A549 (cell line): ENCODE measurements around the gene GAL3ST1. TPM values are rescaled to one million over a fixed set of nuclear protein-coding genes. Genes with fewer than 3 reads are reported as not detected.

Experiments used
- ATAC-seq, 2 experiments: fragments of 200-7000 bp in 1 of 2; fragments of >200 bp in 1 of 2; cut with Nextera tagmentation in 1 of 2; cut with Tn5 transposase in 1 of 2; 3 replicates each; pipeline versions ENCODE4 v1.8.0 to v1.9.1; 2018 to 2020; ENCODE audit warnings: mild to moderate bottlenecking in 1 of 2, moderate library complexity in 1 of 2
- CTCF ChIA-PET: fragments of 300-600 bp; sonication (Branson Sonifier 250); formaldehyde crosslinking; extraction: SDS; loops from one replicate; lab custom pipeline; 2021; ENCODE audit warnings: antibody characterized with exemption, inconsistent platforms; lab: Yijun Ruan, JAX
- POLR2A ChIA-PET: fragments of 350-600 bp; formaldehyde crosslinking; extraction: SDS; loops from one replicate; lab custom pipeline; 2021; ENCODE audit warnings: antibody characterized with exemption, inconsistent platforms; lab: Yijun Ruan, JAX
- DNase-seq, 2 experiments: peaks; one replicate each; pipeline versions ENCODE4 v3.0.0 to v3.0.0-alpha.2; 2011 to 2016; ENCODE audit warnings: low read depth in 1 of 2, low spot score in 1 of 2
- FAIRE-seq: peaks from 2 replicates; lab custom pipeline; 2011; peaks lifted over from hg19 to GRCh38; lab: Jason Lieb, UNC
- H3K27ac ChIP-seq, 2 experiments: fragments of >200 bp; sonication (Bioruptor Twin); formaldehyde crosslinking; 3 replicates each; pipeline ENCODE4 v1.5.1; 2016 to 2017
- H3K4me1 ChIP-seq: fragments of >200 bp; sonication (Bioruptor Twin); formaldehyde crosslinking; 3 replicates; pipeline ENCODE4 v1.6.1; 2016
- H3K4me2 ChIP-seq: fragments of >200 bp; sonication (Bioruptor Twin); formaldehyde crosslinking; 3 replicates; pipeline ENCODE4 v1.6.1; 2016
- H3K4me3 ChIP-seq: fragments of >200 bp; sonication (Bioruptor Twin); formaldehyde crosslinking; 3 replicates; pipeline ENCODE4 v1.5.1; 2016
- H3K9me3 ChIP-seq: fragments of >200 bp; sonication (Bioruptor Twin); formaldehyde crosslinking; 3 replicates; pipeline ENCODE4 v1.6.1; 2016
- CBX2 ChIP-seq: fragments of 200-600 bp; sonication (generic); IDR thresholded peaks from 2 replicates; pipeline ENCODE4 v1.6.1; 2016; ENCODE audit warnings: low read depth, mild to moderate bottlenecking, borderline replicate concordance
- CEBPB ChIP-seq, 2 experiments: fragments of >200 bp in 1 of 2; sonication (Bioruptor Twin) in 1 of 2; formaldehyde crosslinking in 1 of 2; IDR thresholded peaks; 2 replicates each; pipeline ENCODE4 v1.6.1; 2012 to 2016
- CTCF ChIP-seq: fragments of >200 bp; sonication (Bioruptor Twin); formaldehyde crosslinking; IDR thresholded peaks from 3 replicates; pipeline ENCODE4 v1.5.1; 2016
- ESRRA ChIP-seq: fragments of 150-350 bp; IDR thresholded peaks from 2 replicates; pipeline ENCODE4 v1.6.1; 2014; ENCODE audit warnings: mild to moderate bottlenecking, low read length, borderline replicate concordance
- FOSB ChIP-seq: fragments of 250-450 bp; sonication (Bioruptor Pico); IDR thresholded peaks from 2 replicates; pipeline ENCODE4 v1.5.0; 2020; ENCODE audit warnings: mild to moderate bottlenecking, moderate library complexity
- FOSL2 ChIP-seq, 2 experiments: fragments of 450-650 bp in 1 of 2; fragments of >200 bp in 1 of 2; sonication (Bioruptor Twin) in 1 of 2; formaldehyde crosslinking; IDR thresholded peaks; 2 replicates each; pipeline versions ENCODE4 v1.5.0 to v1.6.1; 2016 to 2020; ENCODE audit warnings: mild to moderate bottlenecking in 1 of 2, moderate library complexity in 1 of 2
- FOXS1 ChIP-seq: fragments of 250-450 bp; sonication (Bioruptor Pico); IDR thresholded peaks from 2 replicates; pipeline ENCODE4 v1.5.0; 2020; ENCODE audit warnings: mild to moderate bottlenecking, moderate library complexity
- HEYL ChIP-seq: fragments of 250-450 bp; sonication (Bioruptor Pico); IDR thresholded peaks from 2 replicates; pipeline ENCODE4 v1.8.0; 2021; ENCODE audit warnings: mild to moderate bottlenecking, moderate library complexity
- HMGXB4 ChIP-seq: fragments of 250-450 bp; sonication (Bioruptor Pico); IDR thresholded peaks from 2 replicates; pipeline ENCODE4 v1.5.0; 2021; ENCODE audit warnings: mild to moderate bottlenecking, moderate library complexity, borderline replicate concordance
- HOXA7 ChIP-seq: fragments of 250-450 bp; sonication (Bioruptor Pico); IDR thresholded peaks from 2 replicates; pipeline ENCODE4 v1.5.0; 2020; ENCODE audit warnings: mild to moderate bottlenecking, moderate library complexity
- JUN ChIP-seq, 2 experiments: fragments of >200 bp; sonication (Bioruptor Twin); formaldehyde crosslinking; IDR thresholded peaks; 2 replicates in 1 of 2; 3 replicates in 1 of 2; pipeline ENCODE4 v1.6.1; 2016 to 2017
- PHF8 ChIP-seq: fragments of 200-600 bp; sonication (generic); IDR thresholded peaks from 2 replicates; pipeline ENCODE4 v1.6.1; 2016; ENCODE audit warnings: low read depth, mild to moderate bottlenecking, antibody characterized with exemption, moderate library complexity, borderline replicate concordance
- POLR2A ChIP-seq: IDR thresholded peaks from 2 replicates; pipeline ENCODE4 v1.6.1; 2012; ENCODE audit warnings: mild to moderate bottlenecking, low read length
- RFX5 ChIP-seq: fragments of 450-650 bp; IDR thresholded peaks from 2 replicates; pipeline ENCODE4 v1.7.1; 2014; ENCODE audit warnings: antibody characterized with exemption, mild to moderate bottlenecking, moderate library complexity
- SREBF2 ChIP-seq: fragments of 450-650 bp; IDR thresholded peaks from 2 replicates; pipeline ENCODE4 v1.6.1; 2014; ENCODE audit warnings: mild to moderate bottlenecking, moderate library complexity
- WGBS: methylation state at CpG from one replicate; pipeline ENCODE4 v1.1.6; 2017; ENCODE audit errors: missing lambda C conversion rate; 5-methylcytosine and 5-hydroxymethylcytosine counted together
- polyA plus RNA-seq, 4 experiments: library from polyadenylated mRNA; depleted of rRNA in 3 of 4; stranded (reverse); fragments of >200 nt; fragmentation: RNase III in 1 of 4; extraction: RNeasy Plus Mini Kit Qiagen cat#74134 plus additional on column Dnase treatment in 1 of 4; gene quantifications; 2 replicates in 3 of 4; 3 replicates in 1 of 4; pipeline ENCODE4 v1.2.3, GENCODE V29; 2011 to 2017
- TF ChIP-seq, protein P1 (sequence below): fragments of 250-450 bp; sonication (Bioruptor Pico); IDR thresholded peaks from 2 replicates; pipeline ENCODE4 v1.5.0; 2020; ENCODE audit warnings: low read depth, mild to moderate bottlenecking, moderate library complexity
- TF ChIP-seq, protein P2 (sequence below): IDR thresholded peaks from 2 replicates; pipeline ENCODE4 v1.6.1; 2012
- TF ChIP-seq, protein P3 (sequence below): IDR thresholded peaks from 2 replicates; pipeline ENCODE4 v1.6.1; 2012; ENCODE audit warnings: low read depth, borderline replicate concordance

Gene GAL3ST1
- polyA plus RNA-seq, 2 of the 4 experiments (the other 2 are of a cell fraction), result 8.7 to 14.0 TPM

DNA sequence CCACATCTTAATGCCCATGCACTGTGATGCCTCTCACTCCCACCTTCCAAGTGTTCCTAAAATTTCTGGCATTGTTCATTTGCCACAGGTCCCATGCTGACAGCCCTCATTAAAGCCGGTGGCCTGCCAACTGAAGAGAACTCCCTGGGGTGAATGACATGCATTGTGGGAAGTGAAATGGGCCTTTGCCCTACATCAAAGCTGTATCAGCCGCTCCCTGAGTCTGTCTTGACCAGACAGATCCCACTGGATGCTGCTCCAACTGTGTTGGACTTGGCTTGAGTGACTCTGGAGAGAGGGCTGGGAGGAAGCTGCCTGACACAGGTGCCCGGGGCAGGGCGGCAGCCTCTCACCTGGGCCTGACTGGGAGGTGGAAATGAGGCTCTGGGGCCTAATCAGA, 60.2 kb downstream of the GAL3ST1 start:
- WGBS, result 59% methylated on average over 3 of the region's 4 CpGs
- no peaks in the 10 kb centered on the region for H3K4me1 ChIP-seq
- no peak for DNase-seq
- no peak overlapping the region for H3K27ac ChIP-seq
- no peak for TF ChIP-seq CTCF
- TF ChIP-seq RFX5, result no peak
- TF ChIP-seq FOSB, result no peak
- TF ChIP-seq CBX2, result no peak
- TF ChIP-seq JUN (IDR thresholded peaks at IDR 0.05), result no peak
- no peak for TF ChIP-seq CEBPB (IDR thresholded peaks at IDR 0.05)
- TF ChIP-seq FOSL2 (IDR thresholded peaks at IDR 0.05), result no peak
- no peak for TF ChIP-seq FOSL2 (CRISPR knock-in tag; IDR thresholded peaks at IDR 0.05)
- no peak for TF ChIP-seq PHF8
- TF ChIP-seq, protein P1, sequence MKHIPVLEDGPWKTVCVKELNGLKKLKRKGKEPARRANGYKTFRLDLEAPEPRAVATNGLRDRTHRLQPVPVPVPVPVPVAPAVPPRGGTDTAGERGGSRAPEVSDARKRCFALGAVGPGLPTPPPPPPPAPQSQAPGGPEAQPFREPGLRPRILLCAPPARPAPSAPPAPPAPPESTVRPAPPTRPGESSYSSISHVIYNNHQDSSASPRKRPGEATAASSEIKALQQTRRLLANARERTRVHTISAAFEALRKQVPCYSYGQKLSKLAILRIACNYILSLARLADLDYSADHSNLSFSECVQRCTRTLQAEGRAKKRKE (CRISPR knock-in tag), result no peak
- no peak for TF ChIP-seq SREBF2
- TF ChIP-seq POLR2A, result no peak
- no peak for TF ChIP-seq FOXS1 (CRISPR knock-in tag)
- TF ChIP-seq, protein P2, sequence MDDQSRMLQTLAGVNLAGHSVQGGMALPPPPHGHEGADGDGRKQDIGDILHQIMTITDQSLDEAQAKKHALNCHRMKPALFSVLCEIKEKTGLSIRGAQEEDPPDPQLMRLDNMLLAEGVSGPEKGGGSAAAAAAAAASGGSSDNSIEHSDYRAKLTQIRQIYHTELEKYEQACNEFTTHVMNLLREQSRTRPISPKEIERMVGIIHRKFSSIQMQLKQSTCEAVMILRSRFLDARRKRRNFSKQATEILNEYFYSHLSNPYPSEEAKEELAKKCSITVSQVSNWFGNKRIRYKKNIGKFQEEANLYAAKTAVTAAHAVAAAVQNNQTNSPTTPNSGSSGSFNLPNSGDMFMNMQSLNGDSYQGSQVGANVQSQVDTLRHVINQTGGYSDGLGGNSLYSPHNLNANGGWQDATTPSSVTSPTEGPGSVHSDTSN, result no peak
- TF ChIP-seq ESRRA, result no peak
- no peak for TF ChIP-seq HMGXB4 (CRISPR knock-in tag)
- TF ChIP-seq HEYL, result no peak
- no peak overlapping the region for H3K4me3 ChIP-seq
- no peak for FAIRE-seq
- no peak for ATAC-seq
- ChIA-PET POLR2A (no interaction called here), CTCF (no interaction called here)
- no peak overlapping the region for H3K4me2 ChIP-seq
- no peaks in the 10 kb centered on the region for H3K9me3 ChIP-seq

GRCh38 chr22:30513462-30513861, 61.0 kb downstream of the GAL3ST1 start:
- ATAC-seq (no peak), DNase-seq (no peak), FAIRE-seq (no peak)
- Histone ChIP-seq H3K4me2 (no peak overlapping the region), H3K9me3 (no peaks in the 10 kb centered on the region), H3K4me3 (no peak overlapping the region), H3K4me1 (no peaks in the 10 kb centered on the region), H3K27ac (no peak overlapping the region)
- POLR2A ChIA-PET, result no interaction called here
- WGBS, result 68% methylated on average over 6 of the region's 6 CpGs
- TF ChIP-seq, protein P3, sequence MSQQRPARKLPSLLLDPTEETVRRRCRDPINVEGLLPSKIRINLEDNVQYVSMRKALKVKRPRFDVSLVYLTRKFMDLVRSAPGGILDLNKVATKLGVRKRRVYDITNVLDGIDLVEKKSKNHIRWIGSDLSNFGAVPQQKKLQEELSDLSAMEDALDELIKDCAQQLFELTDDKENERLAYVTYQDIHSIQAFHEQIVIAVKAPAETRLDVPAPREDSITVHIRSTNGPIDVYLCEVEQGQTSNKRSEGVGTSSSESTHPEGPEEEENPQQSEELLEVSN, result no peak
- TF ChIP-seq FOSB, result no peak
- no peak for TF ChIP-seq HOXA7 (CRISPR knock-in tag)
- CTCF ChIA-PET, result no interaction called here
